Activated CD4-positive, alpha-beta memory T cell treated with anti-CD3 and anti-CD28 coated beads, Interleukin-2, amount 10 ng/mL, durations not matched to agents 7 days and 5 days (primary cell): ENCODE measurements around the gene ADIPOR1. TPM values are rescaled to one million over a fixed set of nuclear protein-coding genes. Genes with fewer than 3 reads are reported as not detected.
"Not testable (repeated sequence)": the region's sequence is repeated elsewhere in the genome, so short reads cannot be mapped to it uniquely, and the experiment has no call there.

Experiments
- CTCF ChIA-PET: fragments of 350-600 bp; sonication (Branson Sonifier 250); formaldehyde crosslinking; loops from one replicate; lab custom pipeline; 2021; ENCODE audit warnings: antibody characterized with exemption, inconsistent platforms; lab: Charles Lee
- POLR2A ChIA-PET: fragments of 350-600 bp; sonication (Branson Sonifier 250); formaldehyde crosslinking; loops from one replicate; lab custom pipeline; 2021; ENCODE audit warnings: antibody characterized with exemption; lab: Charles Lee
- DNase-seq: peaks from one replicate; pipeline ENCODE4 v3.0.0-alpha.2; 2020
- H3K27ac Mint-ChIP-seq: one replicate; pipeline ENCODE4 v1.8.0; 2021; ENCODE audit warnings: mild to moderate bottlenecking, mixed read lengths
- H3K27me3 Mint-ChIP-seq: one replicate; pipeline ENCODE4 v1.8.0; 2021; ENCODE audit warnings: mixed read lengths
- H3K36me3 Mint-ChIP-seq: one replicate; pipeline ENCODE4 v1.8.0; 2021; ENCODE audit warnings: low read depth, mixed read lengths
- H3K4me1 Mint-ChIP-seq: one replicate; pipeline ENCODE4 v1.8.0; 2021; ENCODE audit warnings: mixed read lengths
- H3K4me3 Mint-ChIP-seq: one replicate; pipeline ENCODE4 v1.8.0; 2021; ENCODE audit warnings: mild to moderate bottlenecking, mixed read lengths
- H3K9me3 Mint-ChIP-seq: one replicate; pipeline ENCODE4 v1.8.0; 2021; ENCODE audit warnings: mixed read lengths
- total RNA-seq, 2 experiments: library from RNA; stranded (reverse); gene quantifications; one replicate each; pipeline ENCODE4 v1.2.3, GENCODE V29; 2021

Gene ADIPOR1
- total RNA-seq, 2 experiments from 2014 or later = 72.6 to 78.1 TPM

DNA sequence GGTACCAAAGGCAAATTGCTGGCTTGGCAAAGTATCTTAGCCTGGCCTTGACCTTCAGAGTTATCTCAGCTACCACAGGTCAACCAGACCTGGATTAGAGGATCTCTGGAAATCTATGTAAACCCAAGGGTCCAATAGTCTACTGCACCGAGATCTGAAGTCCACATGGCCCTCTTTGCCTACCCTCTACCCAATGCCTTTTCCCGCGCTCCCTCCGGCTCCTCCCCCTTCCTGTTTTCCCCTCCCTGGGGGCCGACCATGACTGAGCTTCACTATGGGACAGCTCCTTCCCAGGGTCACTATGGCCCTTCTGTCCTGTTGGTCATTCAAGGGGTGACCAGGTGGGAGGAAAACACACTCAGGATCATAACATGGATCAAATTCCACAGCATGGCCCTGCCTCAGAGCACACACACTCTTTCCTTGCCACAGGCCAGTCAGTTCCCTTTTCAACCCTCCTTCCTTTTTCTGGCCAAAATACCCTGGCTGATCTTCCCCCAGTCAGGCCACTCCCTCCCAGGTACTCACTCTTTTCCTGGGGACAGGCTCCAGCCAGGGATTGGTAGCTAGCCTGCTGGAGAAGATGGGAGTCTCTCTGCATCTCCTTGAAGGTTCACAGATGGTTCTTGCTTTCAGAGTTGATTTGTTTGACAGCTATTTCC is 29.9 kb upstream of the ADIPOR1 start:
- Mint-ChIP-seq H3K27ac (no peak overlapping the region), H3K27me3 (peaks cover 23% of the 10 kb centered on the region), H3K36me3 (no peaks in the 10 kb centered on the region), H3K9me3 (no peaks in the 10 kb centered on the region), H3K4me1 (no peaks in the 10 kb centered on the region), H3K4me3 (no peak overlapping the region)
- ChIA-PET POLR2A (no interaction called here), CTCF (interaction anchor here (3.4 kb wide), 1 partner anchor 11 kb away, joined by 11 read pairs; no protein-coding TSS in a partner anchor)
- no peak for DNase-seq

DNA sequence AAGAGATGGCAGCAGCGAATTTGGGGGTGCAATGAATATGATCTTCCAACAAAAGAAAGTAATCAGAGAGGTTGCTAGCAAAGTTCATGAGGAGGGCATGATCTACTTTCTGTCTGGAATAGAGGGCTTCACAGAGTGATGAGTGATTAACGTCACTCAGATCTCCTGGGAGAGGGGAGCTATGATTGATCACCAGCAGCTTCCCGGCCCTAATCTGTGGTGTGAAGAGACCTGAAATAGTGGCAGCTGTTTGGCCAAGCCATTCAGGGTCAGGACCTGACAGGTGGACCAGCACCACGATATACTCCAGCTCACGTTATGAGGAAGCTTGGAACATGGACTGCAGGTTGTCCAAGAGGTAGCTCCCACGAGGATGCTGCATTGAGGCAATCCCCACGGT is 29.1 kb upstream of the ADIPOR1 start:
- POLR2A ChIA-PET = no interaction called here
- Mint-ChIP-seq H3K36me3 (no peaks in the 10 kb centered on the region), H3K27ac (no peak overlapping the region), H3K27me3 (peaks cover 25% of the 10 kb centered on the region), H3K4me3 (no peak overlapping the region), H3K9me3 (no peaks in the 10 kb centered on the region), H3K4me1 (no peaks in the 10 kb centered on the region)
- DNase-seq = no peak
- CTCF ChIA-PET = interaction anchor here (3.4 kb wide), 1 partner anchor 12 kb away, joined by 11 read pairs; no protein-coding TSS in a partner anchor

DNA sequence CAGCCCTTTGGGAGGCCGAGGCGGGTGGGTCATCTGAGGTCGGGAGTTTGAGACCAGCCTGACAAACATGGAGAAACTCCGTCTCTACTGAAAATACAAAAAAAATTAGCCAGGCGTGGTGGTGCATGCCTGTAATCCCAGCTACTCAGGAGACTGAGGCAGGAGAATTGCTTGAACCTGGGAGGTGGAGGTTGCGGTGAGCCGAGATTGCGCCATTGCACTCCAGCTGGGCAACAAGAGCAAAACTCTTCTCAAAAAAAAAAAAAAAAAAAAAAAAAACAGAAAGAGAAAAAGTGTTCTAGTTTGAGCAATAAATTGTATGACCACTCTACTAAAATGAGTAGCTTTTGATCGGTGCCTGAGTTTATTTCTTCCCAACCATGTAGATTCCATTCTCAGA is 28.0 kb upstream of the ADIPOR1 start:
- POLR2A ChIA-PET, H3K4me3 Mint-ChIP-seq, H3K9me3 Mint-ChIP-seq, H3K36me3 Mint-ChIP-seq, DNase-seq, H3K4me1 Mint-ChIP-seq, CTCF ChIA-PET, H3K27ac Mint-ChIP-seq: not testable (repeated sequence)
- peaks cover 16% of the 10 kb centered on the region for H3K27me3 Mint-ChIP-seq

DNA sequence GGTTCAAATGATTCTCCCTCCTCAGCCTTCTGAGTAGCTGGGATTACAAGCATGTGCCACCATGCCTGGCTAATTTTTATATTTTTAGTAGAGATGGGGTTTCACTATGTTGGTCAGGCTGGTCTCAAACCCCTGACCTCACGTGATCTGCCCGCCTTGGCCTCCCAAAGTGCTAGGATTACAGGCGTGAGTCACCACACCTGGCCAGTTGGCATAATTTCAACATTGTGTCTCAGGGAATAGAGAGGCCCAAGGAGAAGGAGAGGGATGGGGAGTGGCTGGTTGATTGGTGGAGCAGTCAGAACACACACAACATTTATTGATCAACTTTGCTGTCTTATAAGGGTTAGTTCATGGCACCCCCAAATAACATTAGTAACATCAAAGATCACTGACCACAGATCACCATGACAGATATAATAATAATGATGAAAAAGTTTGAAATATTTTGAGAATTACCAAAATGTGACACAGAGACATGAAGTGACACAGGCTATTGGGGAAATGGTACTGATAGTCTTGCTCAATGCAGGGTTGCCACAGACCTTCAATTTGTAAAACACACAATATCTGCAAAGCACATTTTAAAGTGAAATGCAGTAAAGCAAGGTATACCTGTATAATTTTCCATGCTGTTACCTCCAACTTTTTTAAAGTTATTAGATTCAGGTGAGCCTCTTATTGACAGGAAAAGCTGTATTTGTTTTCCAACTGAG is 24.8 kb upstream of the ADIPOR1 start:
- ChIA-PET CTCF (interaction anchor here (1.2 kb wide), 1 partner anchor 16 kb away, joined by 3 read pairs; no protein-coding TSS in a partner anchor), POLR2A (no interaction called here)
- no peak overlapping the region for H3K27ac Mint-ChIP-seq
- no peaks in the 10 kb centered on the region for H3K36me3 Mint-ChIP-seq
- peaks cover 26% of the 10 kb centered on the region for H3K27me3 Mint-ChIP-seq
- H3K4me3 Mint-ChIP-seq = no peak overlapping the region
- no peaks in the 10 kb centered on the region for H3K9me3 Mint-ChIP-seq
- DNase-seq = no peak
- no peaks in the 10 kb centered on the region for H3K4me1 Mint-ChIP-seq

DNA sequence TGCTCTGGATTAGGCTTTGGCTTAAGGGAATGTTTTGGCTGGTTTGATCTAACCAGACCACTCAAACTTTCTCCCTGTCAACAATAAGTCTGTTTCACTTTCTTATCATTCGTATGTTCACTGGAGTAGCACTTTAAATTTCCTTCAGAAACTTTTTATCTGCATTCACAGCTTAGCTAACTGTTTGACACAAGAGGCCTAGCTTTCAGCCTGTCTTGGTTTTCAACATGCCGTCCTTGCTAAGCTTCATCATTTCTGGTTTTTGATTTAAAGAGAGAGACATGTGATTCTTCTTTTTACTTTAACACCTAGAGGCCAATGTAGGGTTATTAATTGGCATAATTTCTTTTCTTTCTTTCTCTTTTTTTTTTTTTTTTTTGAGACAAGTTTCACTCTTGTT is 23.8 kb upstream of the ADIPOR1 start:
- Mint-ChIP-seq H3K36me3 (no peaks in the 10 kb centered on the region), H3K4me1 (no peaks in the 10 kb centered on the region), H3K27ac (no peak overlapping the region), H3K27me3 (peaks cover 33% of the 10 kb centered on the region), H3K9me3 (no peaks in the 10 kb centered on the region), H3K4me3 (no peak overlapping the region)
- POLR2A ChIA-PET = interaction anchor here (0.8 to 1.3 kb wide), 2 partner anchors 17 to 25 kb away, joined by 3 read pairs; partner anchors contain the start of gene TMEM183A
- CTCF ChIA-PET = interaction anchor here (1.7 kb wide), 1 partner anchor 18 kb away, joined by 5 read pairs; no protein-coding TSS in a partner anchor
- no peak for DNase-seq

DNA sequence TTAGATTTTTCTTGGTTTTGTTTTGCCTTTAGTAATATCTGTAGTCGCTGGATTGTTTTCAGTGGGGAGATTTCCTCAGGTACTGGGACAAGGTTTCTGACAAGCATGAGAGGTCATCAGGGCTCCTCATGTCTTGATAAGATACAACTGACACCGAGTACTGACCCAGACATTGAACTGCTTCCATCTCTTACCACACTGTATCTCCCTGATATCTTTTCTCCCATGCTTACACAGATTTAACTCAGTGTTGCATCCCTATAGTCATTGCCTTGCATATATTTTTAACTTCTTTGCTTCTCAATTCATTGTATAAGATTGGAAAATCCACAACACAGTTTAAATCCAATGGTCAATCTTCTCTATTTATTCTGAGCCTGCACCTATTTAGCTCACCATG is 21.3 kb upstream of the ADIPOR1 start:
- no peaks in the 10 kb centered on the region for H3K9me3 Mint-ChIP-seq
- H3K4me3 Mint-ChIP-seq = no peak overlapping the region
- H3K36me3 Mint-ChIP-seq = no peaks in the 10 kb centered on the region
- peaks cover 41% of the 10 kb centered on the region for H3K27me3 Mint-ChIP-seq
- H3K4me1 Mint-ChIP-seq = no peaks in the 10 kb centered on the region
- POLR2A ChIA-PET = no interaction called here
- CTCF ChIA-PET = interaction anchor here (2.3 kb wide), 1 partner anchor 21 kb away, joined by 6 read pairs; no protein-coding TSS in a partner anchor
- no peak for DNase-seq
- no peak overlapping the region for H3K27ac Mint-ChIP-seq

- Mint-ChIP-seq H3K27me3 (peaks cover 47% of the 10 kb centered on the region), H3K4me1 (no peaks in the 10 kb centered on the region), H3K36me3 (no peaks in the 10 kb centered on the region), H3K9me3 (no peaks in the 10 kb centered on the region), H3K27ac (no peak overlapping the region), H3K4me3 (no peak overlapping the region)
- CTCF ChIA-PET = no interaction called here
- POLR2A ChIA-PET = no interaction called here
- no peak for DNase-seq
Observed at GRCh38 chr1:202976633-202977032, 18.5 kb upstream of the ADIPOR1 start.

DNA sequence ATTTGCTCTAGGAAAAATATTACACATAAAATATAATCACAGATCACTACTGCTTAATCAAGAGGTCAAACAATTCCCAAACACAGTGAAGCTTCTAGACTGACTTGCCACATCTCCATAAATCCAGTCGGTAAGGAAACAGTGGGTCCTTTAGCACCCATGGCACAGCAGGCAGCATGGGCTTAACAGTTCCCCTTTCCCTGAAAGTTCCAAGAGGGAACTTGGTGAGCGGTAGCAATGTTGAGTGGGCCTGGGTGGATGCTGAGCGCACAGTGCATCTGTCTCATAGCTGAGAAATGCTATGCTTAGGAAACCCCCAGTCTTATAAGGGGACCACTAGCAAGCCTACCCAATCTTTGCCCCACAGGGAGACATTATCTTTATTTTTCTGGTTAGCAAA is 16.7 kb upstream of the ADIPOR1 start:
- H3K27me3 Mint-ChIP-seq = peaks cover 42% of the 10 kb centered on the region
- no peaks in the 10 kb centered on the region for H3K9me3 Mint-ChIP-seq
- H3K36me3 Mint-ChIP-seq = no peaks in the 10 kb centered on the region
- H3K4me3 Mint-ChIP-seq = no peak overlapping the region
- H3K27ac Mint-ChIP-seq = no peak overlapping the region
- ChIA-PET POLR2A (no interaction called here), CTCF (interaction anchor here (1.5 kb wide), 1 partner anchor 25 kb away, joined by 7 read pairs; no protein-coding TSS in a partner anchor)
- H3K4me1 Mint-ChIP-seq = no peaks in the 10 kb centered on the region
- DNase-seq = no peak

DNA sequence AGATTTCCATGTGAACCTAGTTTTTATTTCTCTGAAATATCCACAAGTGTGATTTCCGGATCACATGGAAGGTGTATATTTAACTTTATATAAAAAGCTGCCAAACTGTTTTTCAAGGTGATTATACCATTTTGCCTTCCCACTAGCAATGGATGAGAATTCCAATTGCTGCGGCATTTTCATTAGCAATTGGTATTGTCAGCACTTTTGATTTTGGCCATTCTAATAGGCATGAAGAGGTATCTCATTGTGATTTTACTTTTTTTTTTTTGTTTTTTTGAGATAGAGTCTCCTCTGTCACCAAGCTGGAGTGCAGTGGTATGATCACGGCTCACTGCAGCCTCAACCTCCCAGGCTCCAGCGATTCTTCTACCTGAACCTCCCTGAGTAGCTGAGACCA is 13.9 kb upstream of the ADIPOR1 start:
- Mint-ChIP-seq H3K4me1 (peaks cover 18% of the 10 kb centered on the region), H3K27ac (no peak overlapping the region), H3K36me3 (no peaks in the 10 kb centered on the region), H3K9me3 (no peaks in the 10 kb centered on the region), H3K27me3 (peaks cover 22% of the 10 kb centered on the region), H3K4me3 (no peak overlapping the region)
- ChIA-PET CTCF (interaction anchor here (1.8 kb wide), 1 partner anchor 118 kb away, joined by 4 read pairs; no protein-coding TSS in a partner anchor), POLR2A (interaction anchor here (1.3 kb wide), 1 partner anchor 45 kb away, joined by 4 read pairs; the partner anchor contains the start of gene KLHL12)
- no peak for DNase-seq

- CTCF ChIA-PET = interaction anchor here (0.8 to 1.3 kb wide), 7 partner anchors 9 to 133 kb away, joined by 3 to 6 read pairs (median 4); partner anchors contain the start of genes KLHL12 and TMEM183A
- Mint-ChIP-seq H3K27me3 (peaks cover 6% of the 10 kb centered on the region), H3K4me1 (peaks cover 29% of the 10 kb centered on the region), H3K9me3 (no peaks in the 10 kb centered on the region), H3K4me3 (no peak overlapping the region), H3K27ac (no peak overlapping the region), H3K36me3 (peaks cover 5% of the 10 kb centered on the region)
- peak; percentile 29 for DNase-seq
- POLR2A ChIA-PET = interaction anchor here (1.8 to 5.1 kb wide), 3 partner anchors 26 to 80 kb away, joined by 4 to 31 read pairs (median 5); partner anchors contain the start of genes RABIF and TMEM183A
Observed at GRCh38 chr1:202968895-202969295, 10.8 kb upstream of the ADIPOR1 start.

GRCh38 chr1:202968351-202968750 is 10.2 kb upstream of the ADIPOR1 start:
- Mint-ChIP-seq H3K4me3 (peak overlapping the region; percentile 79), H3K4me1 (peaks cover 29% of the 10 kb centered on the region), H3K27me3 (peaks cover 2% of the 10 kb centered on the region), H3K9me3 (no peaks in the 10 kb centered on the region), H3K36me3 (peaks cover 8% of the 10 kb centered on the region), H3K27ac (peak overlapping the region; percentile 57)
- CTCF ChIA-PET = interaction anchor here (0.7 to 1.3 kb wide), 11 partner anchors 9 to 132 kb away, joined by 3 to 6 read pairs (median 4); partner anchors contain the start of genes KLHL12, PPFIA4, RABIF and TMEM183A
- no peak for DNase-seq
- POLR2A ChIA-PET = interaction anchor here (0.6 to 5.1 kb wide), 12 partner anchors 9 to 163 kb away, joined by 3 to 31 read pairs (median 4); partner anchors contain the start of genes ADIPOR1, KLHL12, PPFIA4 and RABIF

- ChIA-PET CTCF (interaction anchor here (0.7 to 1.3 kb wide), 11 partner anchors 10 to 132 kb away, joined by 3 to 6 read pairs (median 4); partner anchors contain the start of genes KLHL12, PPFIA4, RABIF and TMEM183A), POLR2A (interaction anchor here (0.6 to 5.1 kb wide), 12 partner anchors 9 to 162 kb away, joined by 3 to 31 read pairs (median 4); partner anchors contain the start of genes ADIPOR1, KLHL12, PPFIA4 and RABIF)
- Mint-ChIP-seq H3K9me3 (no peaks in the 10 kb centered on the region), H3K27ac (peak overlapping the region; percentile 87), H3K4me3 (peak overlapping the region; percentile 79), H3K4me1 (peaks cover 29% of the 10 kb centered on the region), H3K36me3 (peaks cover 8% of the 10 kb centered on the region), H3K27me3 (peaks cover 2% of the 10 kb centered on the region)
- peak; percentile 48 for DNase-seq
Observed at GRCh38 chr1:202967684-202968281, 9.7 kb upstream of the ADIPOR1 start.
